Stomach (tissue), 9 donors: ENCODE measurements around the gene TMEM87B. TPM values are rescaled to one million over a fixed set of nuclear protein-coding genes. Genes with fewer than 3 reads are reported as not detected.

Source experiments
- DNase-seq, 2 donors: peaks; one replicate each; pipeline versions ENCODE4 v3.0.0 to v3.0.0-alpha.2; 2013 to 2019
- H3K27ac ChIP-seq, 5 donors: fragments of 200-600 bp in 4 of 5; sonication (generic) in 4 of 5; one replicate each; pipeline ENCODE4 v1.5.1; 2013 to 2019; ENCODE audit warnings: mild to moderate bottlenecking in 1 of 5, moderate library complexity in 1 of 5
- H3K27me3 ChIP-seq, 3 donors: fragments of 200-600 bp; sonication (generic); one replicate each; pipeline ENCODE4 v1.5.1; 2017 to 2019; ENCODE audit warnings: mixed run types in 1 of 3
- H3K36me3 ChIP-seq, 4 donors: fragments of 200-600 bp; sonication (generic); 1 replicate in 3 of 4; 2 replicates in 1 of 4; pipeline ENCODE4 v1.5.1; 2016 to 2019
- H3K4me1 ChIP-seq, 4 donors: fragments of 200-600 bp; sonication (generic); one replicate each; pipeline ENCODE4 v1.5.1; 2016 to 2019
- H3K4me3 ChIP-seq, 4 donors: fragments of 200-600 bp; sonication (generic) in 3 of 4; one replicate each; pipeline ENCODE4 v1.5.1; 2016 to 2019; ENCODE audit warnings: mild to moderate bottlenecking in 1 of 4
- H3K9me3 ChIP-seq, 4 donors: fragments of 200-600 bp; sonication (generic); one replicate each; pipeline ENCODE4 v1.5.1; 2016 to 2019
- CTCF ChIP-seq, 7 experiments: fragments of 450-650 bp in 4 of 7; fragments of 200-600 bp in 3 of 7; sonication (generic) in 3 of 7; IDR thresholded peaks; one replicate each; pipeline ENCODE4 v1.5.1; 2016 to 2019; ENCODE audit warnings: antibody characterized with exemption in 7 of 7, control low read depth in 2 of 7, mild to moderate bottlenecking in 1 of 7
- EP300 ChIP-seq: sonication (generic); formaldehyde crosslinking; IDR thresholded peaks from one replicate; pipeline ENCODE4 v1.6.1; 2017; ENCODE audit warnings: antibody characterized with exemption
- POLR2A ChIP-seq, 4 donors: fragments of 450-650 bp; IDR thresholded peaks; one replicate each; pipeline ENCODE4 v1.6.1; 2016; ENCODE audit warnings: antibody characterized with exemption in 4 of 4, control low read depth in 2 of 4, mild to moderate bottlenecking in 1 of 4, moderate library complexity in 1 of 4
- POLR2AphosphoS5 ChIP-seq, 3 donors: sonication (generic); formaldehyde crosslinking; IDR thresholded peaks; one replicate each; pipeline ENCODE4 v1.6.1; 2016; ENCODE audit warnings: antibody characterized with exemption in 3 of 3
- WGBS, 5 donors: extraction: QIAGEN DNeasy Blood & Tissue Kit in 3 of 5; methylation state at CpG; one replicate each; pipeline versions ENCODE4 v1.1.5 to v1.1.7; 2013 to 2018; 5-methylcytosine and 5-hydroxymethylcytosine counted together
- intact Hi-C: fragments of 100-400 bp; cut with DNase I; formaldehyde crosslinking; loops from one replicate; pipeline ENCODE4 v1.15.1; 2023; ENCODE audit warnings: low total_unique reads
- polyA plus RNA-seq, 3 donors: library from polyadenylated mRNA; stranded (reverse); fragments of 200-250 nt; gene quantifications; one replicate each; pipeline ENCODE4 v1.2.3, GENCODE V29; 2013
- total RNA-seq, 5 donors: library from RNA; depleted of rRNA; stranded (reverse); fragments of >200 nt; gene quantifications; one replicate each; pipeline versions ENCODE4 v1.1.0 to v1.2.3, GENCODE V29; 2014 to 2016
- donor health status: healthy with polysubstance abuse.
- donor health status: Bipolar disorder and iron deficiency.
- donor health status: healthy.

The TMEM87B gene
- total and polyA plus RNA-seq, 8 donors = 3.7 to 62.2 (median 16.1) TPM

GRCh38 chr2:112048887-112049286, 6.2 kb upstream of the TMEM87B start:
- intact Hi-C loops = loop anchor here (5.0 kb wide), 1 partner anchor 157 kb away; no protein-coding TSS in a partner anchor
- Histone ChIP-seq H3K9me3 (peaks cover 4 to 13% (median 9%) of the 10 kb centered on the region in 4 donors), H3K27ac (no peak overlapping the region), H3K4me1 (peaks cover 11 to 34% (median 21%) of the 10 kb centered on the region in 4 donors), H3K36me3 (no peaks in the 10 kb centered on the region), H3K4me3 (no peak overlapping the region), H3K27me3 (no peaks in the 10 kb centered on the region)
- TF ChIP-seq EP300 (no peak), POLR2AphosphoS5 (IDR thresholded peaks at IDR 0.05) (no peak), POLR2A (IDR thresholded peaks at IDR 0.05) (no peak), CTCF (IDR thresholded peaks at IDR 0.05) (peak in 5 of 7 experiments; percentile 7 to 90 (median 82))
- 16 to 29% (median 18%) methylated on average over 3 of the region's 3 CpGs for WGBS, 5 donors
- peak in 1 of 2 donors; percentile 79 for DNase-seq

- DNase-seq = no peak
- H3K27me3 ChIP-seq = no peaks in the 10 kb centered on the region
- intact Hi-C loops = no loop called here
- H3K9me3 ChIP-seq = peaks cover 0 to 6% (median 3%) of the 10 kb centered on the region in 4 donors
- TF ChIP-seq CTCF (IDR thresholded peaks at IDR 0.05) (no peak), EP300 (no peak)
- H3K4me1 ChIP-seq = peaks cover 12 to 36% (median 22%) of the 10 kb centered on the region in 4 donors
- H3K4me3 ChIP-seq = no peak overlapping the region
- no peak overlapping the region for H3K27ac ChIP-seq
- H3K36me3 ChIP-seq = no peaks in the 10 kb centered on the region
- WGBS, 5 donors = 79 to 96% (median 90%) methylated on average over 1 of the region's 1 CpG
These were observed 4.8 kb upstream of the TMEM87B start for GRCh38 chr2:112050316-112050715.

- H3K27ac ChIP-seq = peak overlapping the region; percentile 87 to 99 (median 92)
- WGBS, 5 donors = 1 to 3% (median 1%) methylated on average over 28 to 62 of the region's 62 CpGs
- H3K4me1 ChIP-seq = peaks cover 14 to 46% (median 30%) of the 10 kb centered on the region in 4 donors
These were observed 887 bp upstream of the TMEM87B start for GRCh38 chr2:112053917-112054846.

More at GRCh38 chr2:112053917-112054846, 887 bp upstream of the TMEM87B start:
- H3K27me3 ChIP-seq = no peaks in the 10 kb centered on the region
- no peaks in the 10 kb centered on the region for H3K9me3 ChIP-seq
- TF ChIP-seq POLR2AphosphoS5 (IDR thresholded peaks at IDR 0.05) = peak in 1 of 3 donors; percentile 38
- no peak for TF ChIP-seq CTCF (IDR thresholded peaks at IDR 0.05)
- no peak for TF ChIP-seq EP300
- no peak for TF ChIP-seq POLR2A (IDR thresholded peaks at IDR 0.05)
- intact Hi-C loops = no loop called here
- DNase-seq = peak; percentile 99
- no peaks in the 10 kb centered on the region for H3K36me3 ChIP-seq
- H3K4me3 ChIP-seq = peak overlapping the region; percentile 47 to 61 (median 52)
